NCI-H2196 (cell line): ENCODE measurements around the gene PEX7.
"Not testable (repeated sequence)": the region's sequence is repeated elsewhere in the genome, so short reads cannot be mapped to it uniquely, and the experiment has no call there.

Experiments
- DNase-seq: peaks from one replicate; lab custom pipeline; 2025; ENCODE audit not compliant: unreplicated experiment; lab: John Stamatoyannopoulos, UW

PEX7 gene

GRCh38 chr6:136790411-136791295 lies 31.7 kb upstream of the PEX7 start:
- no peak for DNase-seq

- DNase-seq = peak; percentile 32
These were observed 30.9 kb upstream of the PEX7 start for GRCh38 chr6:136791296-136792094.

GRCh38 chr6:136792095-136792409 lies 30.3 kb upstream of the PEX7 start:
- DNase-seq = no peak

- peak; percentile 93 for DNase-seq
These were observed 29.8 kb upstream of the PEX7 start, which contains the start of gene MAP3K5 for GRCh38 chr6:136792410-136793262. MAP3K5 (minus strand) TSS chr6:136792477; CDS start chr6:136792157, 320 bp downstream.

- no peak for DNase-seq
These were observed 29.0 kb upstream of the PEX7 start for GRCh38 chr6:136793363-136793762.

- DNase-seq = no peak
These were observed 27.0 kb upstream of the PEX7 start for GRCh38 chr6:136795386-136795785.

GRCh38 chr6:136795996-136796395 lies 26.4 kb upstream of the PEX7 start:
- DNase-seq = no peak

- DNase-seq = no peak
These were observed 24.3 kb upstream of the PEX7 start for GRCh38 chr6:136798044-136798443.

- DNase-seq = no peak
These were observed 20.8 kb upstream of the PEX7 start for GRCh38 chr6:136801581-136801980.

- no peak for DNase-seq
These were observed 18.8 kb upstream of the PEX7 start for GRCh38 chr6:136803608-136804007.

- no peak for DNase-seq
These were observed 13.1 kb upstream of the PEX7 start for GRCh38 chr6:136809091-136809860.

GRCh38 chr6:136811272-136811671 lies 11.1 kb upstream of the PEX7 start:
- DNase-seq = no peak

GRCh38 chr6:136812174-136812573 lies 10.2 kb upstream of the PEX7 start:
- no peak for DNase-seq

GRCh38 chr6:136815608-136816007 lies 6.8 kb upstream of the PEX7 start:
- not testable (repeated sequence) for DNase-seq

GRCh38 chr6:136816656-136817055 lies 5.7 kb upstream of the PEX7 start:
- DNase-seq = no peak

- DNase-seq = no peak
These were observed 1.8 kb upstream of the PEX7 start for GRCh38 chr6:136820561-136820960.

- DNase-seq = no peak
These were observed 381 bp upstream of the PEX7 start for GRCh38 chr6:136822046-136822375.

GRCh38 chr6:136823128-136823660 lies 802 bp downstream of the PEX7 start:
- no peak for DNase-seq

- no peak for DNase-seq
These were observed 3.8 kb downstream of the PEX7 start for GRCh38 chr6:136826216-136826615.

GRCh38 chr6:136831873-136832562 lies 9.6 kb downstream of the PEX7 start:
- no peak for DNase-seq
